T-helper 2 cell (primary cell): ENCODE results near the gene HMGN1.
A peak's percentile ranks its signal among the peaks of the same experiment; 100 is the strongest.
"Not testable (repeated sequence)": the region's sequence is repeated elsewhere in the genome, so short reads cannot be mapped to it uniquely, and the experiment has no call there.

Experiments
- DNase-seq, 5 experiments: peaks; one replicate each; pipeline versions ENCODE4 v3.0.0 to v3.0.0-alpha.2; 2012 to 2022
- total RNA-seq, 2 donors: gene quantifications; one replicate each; lab custom pipeline; 2026; lab: John Stamatoyannopoulos, UW

Gene HMGN1
- 235 to 267 reads per million in 2 donors for total RNA-seq

- peak; percentile 81 to 96 (median 87) for DNase-seq
Measured at GRCh38 chr21:39348355-39349210, at the start of gene HMGN1. TSS of gene HMGN1 (minus strand) at chr21:39349088. CDS start at chr21:39348917, 171 bp downstream.

GRCh38 chr21:39397646-39398385 is 48.9 kb upstream of the HMGN1 start:
- DNase-seq, result no peak

- no peak for DNase-seq
Measured at GRCh38 chr21:39392981-39393380, 44.1 kb upstream of the HMGN1 start.

- no peak for DNase-seq
Measured at GRCh38 chr21:39390212-39390765, 41.4 kb upstream of the HMGN1 start.

- no peak for DNase-seq
Measured at GRCh38 chr21:39388811-39389155, 39.9 kb upstream of the HMGN1 start.

GRCh38 chr21:39388038-39388810 is 39.3 kb upstream of the HMGN1 start:
- peak; percentile 71 to 90 (median 83) for DNase-seq

GRCh38 chr21:39387461-39388037 is 38.7 kb upstream of the HMGN1 start:
- DNase-seq, result peak; percentile 83 to 91 (median 87)

GRCh38 chr21:39386899-39387298 is 38.0 kb upstream of the HMGN1 start:
- no peak for DNase-seq

- peak in 1 of 5 experiments; percentile 22 for DNase-seq
Measured at GRCh38 chr21:39386194-39386593, 37.3 kb upstream of the HMGN1 start.

- DNase-seq, result peak in 4 of 5 experiments; percentile 23 to 72 (median 44)
Measured at GRCh38 chr21:39385299-39386145, 36.6 kb upstream of the HMGN1 start.

- DNase-seq, result peak in 1 of 5 experiments; percentile 48
Measured at GRCh38 chr21:39384674-39385298, 35.9 kb upstream of the HMGN1 start.

- DNase-seq, result not testable (repeated sequence)
Measured at GRCh38 chr21:39382096-39382495, 33.2 kb upstream of the HMGN1 start.

GRCh38 chr21:39381009-39381408 is 32.1 kb upstream of the HMGN1 start:
- no peak for DNase-seq

GRCh38 chr21:39379986-39380891 is 31.4 kb upstream of the HMGN1 start:
- DNase-seq, result peak; percentile 77 to 93 (median 85)

- peak in 1 of 5 experiments; percentile 59 for DNase-seq
Measured at GRCh38 chr21:39377444-39378050, 28.7 kb upstream of the HMGN1 start.

GRCh38 chr21:39375446-39375845 is 26.6 kb upstream of the HMGN1 start:
- DNase-seq, result peak in 1 of 5 experiments; percentile 62

- DNase-seq, result no peak
Measured at GRCh38 chr21:39374046-39374445, 25.2 kb upstream of the HMGN1 start.

GRCh38 chr21:39373634-39374033 is 24.7 kb upstream of the HMGN1 start:
- peak in 1 of 5 experiments; percentile 51 for DNase-seq

GRCh38 chr21:39369896-39370288 is 21.0 kb upstream of the HMGN1 start:
- DNase-seq, result not testable (repeated sequence)
